Activated B cell treated with CpG ODN at 0.5 μM for 24 hours (primary cell): Measurements from ENCODE around the gene BARHL1. TPM values are rescaled to one million over a fixed set of nuclear protein-coding genes. Genes with fewer than 3 reads are reported as not detected.

Experiments
- ATAC-seq: fragments of 200-7000 bp; cut with Tn5 transposase; one replicate; pipeline ENCODE4 v1.10.0; 2021; ENCODE audit warnings: low read depth, mild to moderate bottlenecking, moderate library complexity
- CTCF ChIA-PET: fragments of 350-600 bp; sonication (Branson Sonifier 250); formaldehyde crosslinking; loops from one replicate; lab custom pipeline; 2021; ENCODE audit warnings: antibody characterized with exemption; lab: Charles Lee
- POLR2A ChIA-PET: fragments of 350-600 bp; sonication (Branson Sonifier 250); formaldehyde crosslinking; loops from one replicate; lab custom pipeline; 2021; ENCODE audit warnings: antibody characterized with exemption; lab: Charles Lee
- DNase-seq: peaks from one replicate; pipeline ENCODE4 v3.0.0; 2022
- H3K27ac Mint-ChIP-seq: one replicate; pipeline ENCODE4 v1.8.0; 2020; ENCODE audit warnings: mixed read lengths
- H3K27me3 Mint-ChIP-seq: one replicate; pipeline ENCODE4 v1.8.0; 2021; ENCODE audit warnings: mixed read lengths
- H3K36me3 Mint-ChIP-seq: one replicate; pipeline ENCODE4 v1.8.0; 2021; ENCODE audit warnings: low read depth, mixed read lengths
- H3K4me1 Mint-ChIP-seq: one replicate; pipeline ENCODE4 v1.8.0; 2021; ENCODE audit warnings: mixed read lengths
- H3K4me3 Mint-ChIP-seq: one replicate; pipeline ENCODE4 v1.8.0; 2020; ENCODE audit warnings: mild to moderate bottlenecking, mixed read lengths
- H3K9me3 Mint-ChIP-seq: one replicate; pipeline ENCODE4 v1.8.0; 2020; ENCODE audit warnings: mixed read lengths
- CTCF ChIP-seq: fragments of 200-600 bp; IDR thresholded peaks from one replicate; pipeline ENCODE4 v1.8.0; 2022; ENCODE audit warnings: antibody characterized with exemption, mild to moderate bottlenecking
- intact Hi-C: fragments of 100-400 bp; cut with micrococcal nuclease; formaldehyde crosslinking; loops from one replicate; pipeline ENCODE4 v1.15.1; 2024
- total RNA-seq: library from RNA; stranded (reverse); gene quantifications from 2 replicates; pipeline ENCODE4 v1.2.3, GENCODE V29; 2022

Gene BARHL1
- total RNA-seq, 1 donor from 2014 or later: not detected

- H3K27ac Mint-ChIP-seq: no peak overlapping the region
- ATAC-seq (no peak), DNase-seq (no peak)
- H3K4me1 Mint-ChIP-seq: no peaks in the 10 kb centered on the region
- H3K9me3 Mint-ChIP-seq: peaks cover 11% of the 10 kb centered on the region
- no peak overlapping the region for H3K4me3 Mint-ChIP-seq
- intact Hi-C loops: no loop called here
- H3K27me3 Mint-ChIP-seq: peaks cover 25% of the 10 kb centered on the region
- ChIA-PET CTCF (no interaction called here), POLR2A (no interaction called here)
- no peak for TF ChIP-seq CTCF
- H3K36me3 Mint-ChIP-seq: peaks cover 2% of the 10 kb centered on the region
Measured at GRCh38 chr9:132556235-132556634, 26.2 kb upstream of the BARHL1 start.

- ATAC-seq (no peak), DNase-seq (no peak)
- H3K27me3 Mint-ChIP-seq: peaks cover 23% of the 10 kb centered on the region
- intact Hi-C loops: no loop called here
- no peaks in the 10 kb centered on the region for H3K4me1 Mint-ChIP-seq
- ChIA-PET CTCF (no interaction called here), POLR2A (no interaction called here)
- H3K9me3 Mint-ChIP-seq: peaks cover 11% of the 10 kb centered on the region
- peaks cover 2% of the 10 kb centered on the region for H3K36me3 Mint-ChIP-seq
- no peak overlapping the region for H3K4me3 Mint-ChIP-seq
- H3K27ac Mint-ChIP-seq: no peak overlapping the region
- TF ChIP-seq CTCF: no peak
Measured at GRCh38 chr9:132556714-132557113, 25.7 kb upstream of the BARHL1 start.

GRCh38 chr9:132557159-132557558 is 25.2 kb upstream of the BARHL1 start:
- ChIA-PET CTCF (no interaction called here), POLR2A (no interaction called here)
- ATAC-seq (no peak), DNase-seq (no peak)
- peaks cover 2% of the 10 kb centered on the region for H3K36me3 Mint-ChIP-seq
- intact Hi-C loops: no loop called here
- no peaks in the 10 kb centered on the region for H3K4me1 Mint-ChIP-seq
- no peak for TF ChIP-seq CTCF
- peaks cover 26% of the 10 kb centered on the region for H3K27me3 Mint-ChIP-seq
- no peak overlapping the region for H3K27ac Mint-ChIP-seq
- H3K4me3 Mint-ChIP-seq: no peak overlapping the region
- H3K9me3 Mint-ChIP-seq: peaks cover 11% of the 10 kb centered on the region

- no peaks in the 10 kb centered on the region for H3K4me1 Mint-ChIP-seq
- intact Hi-C loops: no loop called here
- ATAC-seq: no peak
- ChIA-PET CTCF (interaction anchor here (0.7 kb wide), 1 partner anchor 15 kb away, joined by 3 read pairs; no protein-coding TSS in a partner anchor), POLR2A (no interaction called here)
- H3K27ac Mint-ChIP-seq: no peak overlapping the region
- TF ChIP-seq CTCF: no peak
- DNase-seq: no peak
- peaks cover 2% of the 10 kb centered on the region for H3K36me3 Mint-ChIP-seq
- no peak overlapping the region for H3K4me3 Mint-ChIP-seq
- H3K27me3 Mint-ChIP-seq: peaks cover 28% of the 10 kb centered on the region
- H3K9me3 Mint-ChIP-seq: peaks cover 3% of the 10 kb centered on the region
Measured at GRCh38 chr9:132559711-132560110, 22.7 kb upstream of the BARHL1 start.

GRCh38 chr9:132560616-132561202 is 21.7 kb upstream of the BARHL1 start:
- Mint-ChIP-seq H3K27ac (no peak overlapping the region), H3K36me3 (peaks cover 2% of the 10 kb centered on the region), H3K9me3 (peaks cover 3% of the 10 kb centered on the region), H3K4me1 (no peaks in the 10 kb centered on the region), H3K27me3 (peaks cover 29% of the 10 kb centered on the region), H3K4me3 (no peak overlapping the region)
- no peak for TF ChIP-seq CTCF
- ATAC-seq: no peak
- no peak for DNase-seq
- intact Hi-C loops: no loop called here
- CTCF ChIA-PET: no interaction called here
- POLR2A ChIA-PET: no interaction called here
